ENCODE results near the gene SLC25A44.
"Not testable (repeated sequence)": the region's sequence is repeated elsewhere in the genome, so short reads cannot be mapped to it uniquely, and the experiment has no call there.

DNA sequence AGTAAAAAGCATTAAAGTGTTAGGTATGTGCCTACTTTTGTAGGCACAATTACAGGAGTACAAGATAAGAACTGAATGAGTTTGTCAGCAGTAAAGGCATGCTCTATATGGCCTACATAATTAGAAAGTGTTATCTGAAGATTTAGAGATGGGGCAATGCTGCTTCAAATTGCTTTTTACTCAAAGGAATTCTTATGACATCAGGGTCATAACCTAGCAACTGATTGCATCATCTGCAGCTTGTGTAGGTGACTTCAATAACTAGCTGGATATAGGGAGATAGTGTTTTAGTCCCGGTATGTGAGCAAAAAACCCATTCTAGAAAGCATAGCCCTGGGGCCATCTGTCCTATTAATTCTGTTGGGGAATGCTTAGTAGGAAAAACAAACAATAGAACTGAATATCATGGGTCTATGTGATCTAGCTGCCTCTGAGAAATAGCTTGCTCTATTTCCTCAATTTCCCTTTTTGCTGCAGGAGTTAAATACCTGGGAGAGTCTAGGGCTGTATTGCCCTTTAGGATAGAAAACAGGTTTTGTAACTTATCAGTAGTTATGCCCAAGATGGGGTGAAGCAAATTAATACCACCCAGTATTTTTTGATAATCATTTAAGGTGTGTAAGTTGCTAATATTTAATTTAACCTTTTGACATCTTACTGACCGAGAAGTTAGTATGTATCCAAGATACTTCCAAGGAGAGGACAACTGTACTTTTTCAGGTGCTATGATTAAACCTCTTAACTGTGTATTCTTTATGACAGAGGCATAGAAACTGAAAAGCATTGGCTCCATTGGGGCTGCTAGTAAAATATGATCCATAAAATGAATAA is 7.3 kb upstream of the SLC25A44 start:
- TF ChIP-seq CTCF, POLR2A (IDR thresholded peaks at IDR 0.05): not testable (repeated sequence)
